Ovary (tissue), 9 donors: ENCODE results near the gene ZNF202. TPM values are rescaled to one million over a fixed set of nuclear protein-coding genes. Genes with fewer than 3 reads are reported as not detected.

Experiments used
- DNase-seq, 5 donors: peaks; one replicate each; pipeline ENCODE4 v3.0.0-alpha.2; 2019 to 2020
- H3K27ac ChIP-seq, 2 donors: fragments of 200-600 bp; one replicate each; pipeline versions ENCODE4 v1.5.1 to v1.8.0; 2019 to 2022
- H3K27me3 ChIP-seq: fragments of 200-600 bp; one replicate; pipeline ENCODE4 v1.8.0; 2022
- H3K36me3 ChIP-seq: fragments of 200-600 bp; sonication (generic); one replicate; pipeline ENCODE4 v1.5.1; 2019
- H3K4me1 ChIP-seq: one replicate; pipeline ENCODE4 v1.8.1; 2013; ENCODE audit warnings: mild to moderate bottlenecking, moderate library complexity; ENCODE audit not compliant: insufficient read depth
- H3K4me3 ChIP-seq: fragments of 200-600 bp; sonication (generic); one replicate; pipeline ENCODE4 v1.5.1; 2017
- H3K9me3 ChIP-seq, 2 donors: fragments of 200-600 bp in 1 of 2; sonication (generic) in 1 of 2; one replicate each; pipeline versions ENCODE4 v1.5.1 to v1.8.1; 2013 to 2019; ENCODE audit warnings: mild to moderate bottlenecking in 1 of 2, moderate library complexity in 1 of 2
- CTCF ChIP-seq, 3 donors: fragments of 450-650 bp in 2 of 3; fragments of 200-600 bp in 1 of 3; IDR thresholded peaks; one replicate each; pipeline versions ENCODE4 v1.5.1 to v1.8.0; 2016 to 2022; ENCODE audit warnings: antibody characterized with exemption in 3 of 3, mild to moderate bottlenecking in 1 of 3
- EP300 ChIP-seq: sonication (generic); formaldehyde crosslinking; IDR thresholded peaks from one replicate; pipeline ENCODE4 v1.6.1; 2017; ENCODE audit warnings: antibody characterized with exemption
- POLR2A ChIP-seq: fragments of 450-650 bp; IDR thresholded peaks from one replicate; pipeline ENCODE4 v1.6.1; 2017; ENCODE audit warnings: antibody characterized with exemption, mild to moderate bottlenecking, moderate library complexity
- WGBS, 3 donors: extraction: QIAGEN DNeasy Blood & Tissue Kit in 1 of 3; methylation state at CpG; one replicate each; pipeline versions ENCODE4 v1.1.5 to v1.1.7; 2013 to 2017; 5-methylcytosine and 5-hydroxymethylcytosine counted together
- intact Hi-C, 4 donors: fragments of 100-400 bp; cut with DNase I; formaldehyde crosslinking; loops; one replicate each; pipeline versions ENCODE4 v1.11.0 to v1.15.1; 2022 to 2023
- polyA plus RNA-seq, 2 donors: library from polyadenylated mRNA; stranded (reverse); fragments of 200-250 nt in 1 of 2; fragments of 350-450 nt in 1 of 2; fragmentation: Illumina TruSeq in 1 of 2; extraction: RNeasy Lipid Tissue Mini Kit (QIAGEN cat#74804) in 1 of 2; gene quantifications; one replicate each; pipeline ENCODE4 v1.2.3, GENCODE V29; 2013 to 2014
- total RNA-seq, 7 donors: library from RNA; depleted of rRNA in 2 of 7; stranded (reverse); fragments of >200 nt in 2 of 7; fragmentation: NEBNext Ultra II Directional in 3 of 7; extraction: Animal tissue kit (Norgen Biotek cat#: 25700) in 3 of 7; gene quantifications; one replicate each; pipeline versions ENCODE4 v1.1.0 to v1.2.4, GENCODE V29; 2016 to 2023
- donor health status: DM: no; HTN: no; CAD: no; lungs with moderate emphysema.
- donor health status: DM: no; HTN: no; CAD: no.
- donor health status: Bipolar disorder and iron deficiency.
- donor health status: DM: yes; HTN: yes; CAD: no.
- donor health status: DM: no; HTN: no; CAD: no.
- donor health status: DM: yes; HTN: yes; CAD: no.

Gene ZNF202
- total and polyA plus RNA-seq, 9 donors: 4.7 to 20.8 (median 12.5) TPM

- DNase-seq: no peak
- 37 to 57% (median 42%) methylated on average over 8 of the region's 8 CpGs for WGBS, 3 donors
- no peak overlapping the region for H3K27ac ChIP-seq
Measured at GRCh38 chr11:123683428-123684170, 57.9 kb downstream of the ZNF202 start.

DNA sequence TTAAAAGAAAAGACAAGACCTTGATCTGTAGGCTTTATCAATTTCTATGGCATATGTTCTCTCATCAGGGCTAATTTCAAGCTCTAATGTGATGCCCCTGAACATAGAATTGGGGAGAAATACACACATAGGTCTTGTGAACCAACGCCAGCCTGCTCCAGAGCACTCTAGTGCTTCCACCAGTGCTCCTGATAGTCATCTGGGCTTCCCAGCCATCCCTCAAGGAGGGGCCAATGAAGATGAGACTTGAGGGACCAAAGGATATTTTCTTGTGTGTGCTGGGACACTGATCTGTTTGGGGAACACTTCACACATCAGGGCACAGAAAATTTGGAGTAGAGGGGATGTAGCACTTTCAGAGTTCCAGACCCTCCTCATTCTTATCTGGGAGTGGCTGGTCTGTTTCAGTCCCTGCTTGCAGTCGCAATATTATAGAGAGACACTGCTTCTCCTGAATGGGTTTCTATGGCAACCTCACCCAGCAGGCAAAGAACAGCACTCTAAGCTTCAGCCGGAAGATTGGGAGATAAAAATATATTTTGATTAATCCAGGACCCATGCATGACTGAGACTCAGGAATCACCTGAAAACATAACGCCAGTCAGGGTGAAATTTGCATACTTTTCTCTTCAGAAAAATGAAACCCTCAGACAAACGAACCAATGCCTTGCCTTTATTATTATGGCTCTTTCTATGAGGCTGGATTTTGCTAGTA, 58.6 kb downstream of the ZNF202 start:
- DNase-seq: no peak
- Histone ChIP-seq H3K9me3 (no peaks in the 10 kb centered on the region), H3K4me3 (no peak overlapping the region), H3K27ac (no peak overlapping the region), H3K27me3 (no peaks in the 10 kb centered on the region), H3K4me1 (no peaks in the 10 kb centered on the region), H3K36me3 (no peaks in the 10 kb centered on the region)
- 38 to 59% (median 48%) methylated on average over 5 of the region's 5 CpGs for WGBS, 3 donors
- intact Hi-C loops: no loop called here
- TF ChIP-seq EP300 (no peak), POLR2A (no peak), CTCF (IDR thresholded peaks at IDR 0.05) (no peak)

More at GRCh38 chr11:123683428-123684170, 57.9 kb downstream of the ZNF202 start:
- H3K9me3 ChIP-seq: no peaks in the 10 kb centered on the region
- no peaks in the 10 kb centered on the region for H3K4me1 ChIP-seq
- intact Hi-C loops: no loop called here
- H3K36me3 ChIP-seq: no peaks in the 10 kb centered on the region
- TF ChIP-seq POLR2A (no peak), EP300 (no peak), CTCF (IDR thresholded peaks at IDR 0.05) (no peak)
- H3K27me3 ChIP-seq: no peaks in the 10 kb centered on the region
- H3K4me3 ChIP-seq: no peak overlapping the region

DNA sequence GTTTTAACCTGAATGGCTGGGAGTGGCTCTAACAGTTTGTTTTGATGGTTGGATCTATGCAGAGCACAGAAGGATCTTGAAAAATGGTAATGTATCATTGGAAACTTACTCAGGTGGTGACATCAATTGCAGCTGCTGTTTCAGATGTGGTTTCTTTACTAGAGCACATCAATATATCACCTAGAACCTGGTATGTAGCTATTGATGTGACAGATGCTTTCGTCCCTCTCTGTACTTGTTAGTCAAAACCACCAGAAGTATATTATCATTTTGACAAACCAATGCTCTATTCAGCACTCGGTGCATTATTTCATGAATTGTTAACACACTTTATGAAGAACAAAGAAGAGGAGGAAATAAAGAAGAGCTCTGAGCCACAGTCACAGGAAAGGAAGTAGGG, 60.4 kb downstream of the ZNF202 start:
- 61 to 79% (median 68%) methylated on average over 2 of the region's 2 CpGs for WGBS, 3 donors

GRCh38 chr11:123678246-123678645, 63.2 kb downstream of the ZNF202 start:
- TF ChIP-seq POLR2A (no peak), EP300 (no peak), CTCF (IDR thresholded peaks at IDR 0.05) (no peak)
- WGBS, 3 donors: 93 to 96% (median 94%) methylated on average over 2 of the region's 2 CpGs
- no peaks in the 10 kb centered on the region for H3K36me3 ChIP-seq

More for the DNA sequence above, 60.4 kb downstream of the ZNF202 start:
- H3K27ac ChIP-seq: no peak overlapping the region
- no peak for DNase-seq
- no peaks in the 10 kb centered on the region for H3K27me3 ChIP-seq
- no peaks in the 10 kb centered on the region for H3K9me3 ChIP-seq
- no peak overlapping the region for H3K4me3 ChIP-seq
- H3K36me3 ChIP-seq: no peaks in the 10 kb centered on the region
- intact Hi-C loops: no loop called here
- no peak for TF ChIP-seq EP300
- TF ChIP-seq CTCF (IDR thresholded peaks at IDR 0.05): no peak
- TF ChIP-seq POLR2A: no peak
- no peaks in the 10 kb centered on the region for H3K4me1 ChIP-seq

More at GRCh38 chr11:123678246-123678645, 63.2 kb downstream of the ZNF202 start:
- Histone ChIP-seq H3K27ac (no peak overlapping the region), H3K4me1 (no peaks in the 10 kb centered on the region), H3K9me3 (no peaks in the 10 kb centered on the region), H3K27me3 (no peaks in the 10 kb centered on the region), H3K4me3 (no peak overlapping the region)
- DNase-seq: no peak
- intact Hi-C loops: no loop called here
